Upper lobe of left lung (tissue), 6 donors: ENCODE results near the gene UCK2. TPM values are rescaled to one million over a fixed set of nuclear protein-coding genes. Genes with fewer than 3 reads are reported as not detected.

Experiments used
- ATAC-seq, 2 donors: fragments of 200-7000 bp; cut with Tn5 transposase; one replicate each; pipeline ENCODE4 v1.9.1; 2022; ENCODE audit warnings: mild to moderate bottlenecking in 2 of 2, moderate library complexity in 2 of 2; ENCODE audit not compliant: low FRiP score in 2 of 2
- DNase-seq, 2 donors: peaks; one replicate each; pipeline ENCODE4 v3.0.0-alpha.2; 2019 to 2020
- H3K27ac ChIP-seq, 4 donors: fragments of 200-600 bp; sonication (generic); one replicate each; pipeline ENCODE4 v1.5.1; 2016 to 2019
- H3K27me3 ChIP-seq, 4 donors: fragments of 200-600 bp; sonication (generic); one replicate each; pipeline ENCODE4 v1.5.1; 2017 to 2019
- H3K36me3 ChIP-seq, 4 donors: fragments of 200-600 bp; sonication (generic); one replicate each; pipeline ENCODE4 v1.5.1; 2016 to 2019
- H3K4me1 ChIP-seq, 4 donors: fragments of 200-600 bp; sonication (generic); one replicate each; pipeline ENCODE4 v1.5.1; 2018 to 2019
- H3K4me3 ChIP-seq, 4 donors: fragments of 200-600 bp; sonication (generic); one replicate each; pipeline ENCODE4 v1.5.1; 2017 to 2019; ENCODE audit warnings: mild to moderate bottlenecking in 2 of 4, moderate library complexity in 1 of 4
- H3K9me3 ChIP-seq, 4 donors: fragments of 200-600 bp; sonication (generic); one replicate each; pipeline ENCODE4 v1.5.1; 2018 to 2019
- EP300 ChIP-seq, 4 donors: sonication (generic); formaldehyde crosslinking; IDR thresholded peaks; one replicate each; pipeline ENCODE4 v1.5.1; 2017; ENCODE audit warnings: antibody characterized with exemption in 4 of 4, control low read depth in 2 of 4
- POLR2A ChIP-seq, 4 donors: fragments of 450-650 bp; IDR thresholded peaks; one replicate each; pipeline ENCODE4 v1.5.1; 2016 to 2017; ENCODE audit warnings: antibody characterized with exemption in 4 of 4, mild to moderate bottlenecking in 2 of 4
- POLR2AphosphoS5 ChIP-seq, 2 donors: sonication (generic); formaldehyde crosslinking; IDR thresholded peaks; one replicate each; pipeline ENCODE4 v1.5.1; 2017; ENCODE audit warnings: antibody characterized with exemption in 2 of 2
- WGBS, 2 donors: methylation state at CpG; one replicate each; pipeline ENCODE4 v1.1.5; 2017 to 2018; 5-methylcytosine and 5-hydroxymethylcytosine counted together
- total RNA-seq, 6 donors: library from RNA; depleted of rRNA in 4 of 6; stranded (reverse); fragments of >200 nt in 4 of 6; gene quantifications; one replicate each; pipeline versions ENCODE4 v1.1.0 to v1.2.1, GENCODE V29; 2016 to 2021
- TF ChIP-seq, protein P1 (sequence below), 6 experiments: fragments of 450-650 bp in 4 of 6; fragments of 200-600 bp in 2 of 6; sonication (generic) in 2 of 6; IDR thresholded peaks; one replicate each; pipeline ENCODE4 v1.5.1; 2016 to 2019; ENCODE audit warnings: antibody characterized with exemption in 6 of 6
- donor health status: DM: no; HTN: no; CAD: no; lungs with moderate emphysema.
- donor health status: DM: no; HTN: yes; CAD: no; lungs with severe emphysema.

UCK2 gene
- total RNA-seq, 6 donors from 2014 or later = 7.5 to 17.9 (median 9.7) TPM

DNA sequence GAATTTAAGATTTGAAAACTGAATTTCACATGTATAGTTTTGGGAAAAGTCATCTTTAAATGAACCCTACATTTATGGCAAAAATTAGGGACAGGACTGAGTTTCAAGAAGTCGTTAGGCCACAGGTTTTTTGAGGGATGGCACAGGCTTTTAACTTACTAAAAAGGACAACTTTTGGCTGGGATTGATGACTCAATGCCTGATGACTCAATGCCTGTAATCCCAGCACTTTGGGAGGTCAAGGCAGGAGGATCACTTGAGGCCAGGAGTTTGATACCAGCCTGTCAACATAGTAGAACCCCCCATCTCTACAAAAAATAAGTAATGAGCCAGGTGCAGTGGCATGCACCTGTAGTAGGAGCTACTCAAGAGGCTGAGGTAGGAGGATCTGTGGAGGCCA, 15.9 kb downstream of the UCK2 start:
- H3K9me3 ChIP-seq = no peaks in the 10 kb centered on the region
- no peaks in the 10 kb centered on the region for H3K36me3 ChIP-seq
- DNase-seq (no peak), ATAC-seq (no peak)
- no peak overlapping the region for H3K27ac ChIP-seq
- peaks cover 10 to 14% (median 12%) of the 10 kb centered on the region in 4 donors for H3K4me1 ChIP-seq
- no peaks in the 10 kb centered on the region for H3K27me3 ChIP-seq
- H3K4me3 ChIP-seq = no peak overlapping the region
- WGBS, 2 donors = 61 to 70% methylated on average over 1 of the region's 1 CpG
- TF ChIP-seq POLR2AphosphoS5 (IDR thresholded peaks at IDR 0.05) = no peak
- TF ChIP-seq, protein P1, sequence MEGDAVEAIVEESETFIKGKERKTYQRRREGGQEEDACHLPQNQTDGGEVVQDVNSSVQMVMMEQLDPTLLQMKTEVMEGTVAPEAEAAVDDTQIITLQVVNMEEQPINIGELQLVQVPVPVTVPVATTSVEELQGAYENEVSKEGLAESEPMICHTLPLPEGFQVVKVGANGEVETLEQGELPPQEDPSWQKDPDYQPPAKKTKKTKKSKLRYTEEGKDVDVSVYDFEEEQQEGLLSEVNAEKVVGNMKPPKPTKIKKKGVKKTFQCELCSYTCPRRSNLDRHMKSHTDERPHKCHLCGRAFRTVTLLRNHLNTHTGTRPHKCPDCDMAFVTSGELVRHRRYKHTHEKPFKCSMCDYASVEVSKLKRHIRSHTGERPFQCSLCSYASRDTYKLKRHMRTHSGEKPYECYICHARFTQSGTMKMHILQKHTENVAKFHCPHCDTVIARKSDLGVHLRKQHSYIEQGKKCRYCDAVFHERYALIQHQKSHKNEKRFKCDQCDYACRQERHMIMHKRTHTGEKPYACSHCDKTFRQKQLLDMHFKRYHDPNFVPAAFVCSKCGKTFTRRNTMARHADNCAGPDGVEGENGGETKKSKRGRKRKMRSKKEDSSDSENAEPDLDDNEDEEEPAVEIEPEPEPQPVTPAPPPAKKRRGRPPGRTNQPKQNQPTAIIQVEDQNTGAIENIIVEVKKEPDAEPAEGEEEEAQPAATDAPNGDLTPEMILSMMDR (IDR thresholded peaks at IDR 0.05) = no peak

DNA sequence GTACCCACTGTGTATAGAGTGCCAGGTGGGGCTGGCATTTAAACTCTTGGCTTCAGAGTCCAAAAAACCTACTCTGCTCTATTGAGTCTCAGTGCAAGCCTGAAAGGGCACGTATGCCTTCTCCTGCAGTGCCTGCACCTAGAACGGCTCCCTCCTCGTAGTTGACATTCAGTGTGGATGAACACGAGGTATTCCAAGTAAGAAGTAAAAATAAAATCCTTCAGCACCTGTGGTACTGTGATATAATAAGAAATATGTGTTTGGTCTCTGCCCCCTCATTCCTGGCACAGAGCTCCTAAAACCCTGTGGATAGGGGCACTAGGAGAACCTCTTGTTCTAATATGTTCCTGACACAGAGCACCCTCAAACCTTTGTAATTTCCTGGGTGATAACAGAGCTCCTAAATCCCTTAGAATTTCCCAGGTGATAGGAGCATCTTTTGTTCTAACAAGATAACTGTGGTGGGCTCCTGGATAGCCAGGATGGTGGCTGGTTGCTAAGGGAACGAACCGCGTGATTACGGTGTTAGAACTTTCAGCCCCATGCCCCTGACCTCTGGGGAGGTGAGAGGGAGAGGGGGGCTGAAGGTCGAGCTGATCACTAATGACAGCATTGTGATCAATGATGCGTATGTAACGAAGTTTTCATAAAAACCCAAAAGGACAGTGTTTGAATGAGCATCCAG, 16.8 kb downstream of the UCK2 start:
- DNase-seq (no peak), ATAC-seq (no peak)
- H3K9me3 ChIP-seq = no peaks in the 10 kb centered on the region
- no peaks in the 10 kb centered on the region for H3K27me3 ChIP-seq
- no peaks in the 10 kb centered on the region for H3K36me3 ChIP-seq
- H3K27ac ChIP-seq = no peak overlapping the region
- 80 to 82% methylated on average over 11 of the region's 11 CpGs for WGBS, 2 donors
- no peak for TF ChIP-seq POLR2A (IDR thresholded peaks at IDR 0.05)
- no peak for TF ChIP-seq EP300 (IDR thresholded peaks at IDR 0.05)
- no peak for TF ChIP-seq POLR2AphosphoS5 (IDR thresholded peaks at IDR 0.05)
- TF ChIP-seq, protein P1 (IDR thresholded peaks at IDR 0.05) = no peak
- H3K4me3 ChIP-seq = no peak overlapping the region
- H3K4me1 ChIP-seq = peaks cover 9 to 14% (median 11%) of the 10 kb centered on the region in 4 donors

DNA sequence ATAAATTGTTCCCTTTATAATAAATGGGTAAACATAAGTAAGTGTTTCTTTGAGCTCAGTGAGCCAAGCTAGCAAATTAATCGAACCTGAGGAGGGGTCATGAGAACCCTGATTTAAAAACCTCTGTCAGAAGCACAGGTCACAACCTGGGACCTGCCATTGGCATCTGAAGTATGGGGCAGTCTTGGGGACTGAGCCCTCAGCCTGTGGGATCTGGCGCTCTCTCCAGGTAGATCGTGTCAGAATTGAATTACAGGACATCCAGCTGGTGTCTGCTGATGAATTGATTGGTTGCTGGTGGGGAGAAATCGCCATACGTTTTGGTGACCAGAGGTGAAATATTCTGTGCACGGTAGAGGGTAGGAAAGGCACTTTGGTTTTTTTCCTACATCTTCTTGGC, 17.5 kb downstream of the UCK2 start:
- WGBS, 2 donors = 84 to 88% methylated on average over 6 of the region's 6 CpGs
- H3K27ac ChIP-seq = no peak overlapping the region
- ATAC-seq (no peak), DNase-seq (no peak)
- H3K4me3 ChIP-seq = no peak overlapping the region
- no peaks in the 10 kb centered on the region for H3K36me3 ChIP-seq
- H3K27me3 ChIP-seq = no peaks in the 10 kb centered on the region
- peaks cover 9 to 14% (median 11%) of the 10 kb centered on the region in 4 donors for H3K4me1 ChIP-seq
- no peaks in the 10 kb centered on the region for H3K9me3 ChIP-seq
- TF ChIP-seq POLR2AphosphoS5 (IDR thresholded peaks at IDR 0.05) (no peak), EP300 (IDR thresholded peaks at IDR 0.05) (no peak), POLR2A (IDR thresholded peaks at IDR 0.05) (no peak)
- TF ChIP-seq, protein P1 (IDR thresholded peaks at IDR 0.05) = no peak

DNA sequence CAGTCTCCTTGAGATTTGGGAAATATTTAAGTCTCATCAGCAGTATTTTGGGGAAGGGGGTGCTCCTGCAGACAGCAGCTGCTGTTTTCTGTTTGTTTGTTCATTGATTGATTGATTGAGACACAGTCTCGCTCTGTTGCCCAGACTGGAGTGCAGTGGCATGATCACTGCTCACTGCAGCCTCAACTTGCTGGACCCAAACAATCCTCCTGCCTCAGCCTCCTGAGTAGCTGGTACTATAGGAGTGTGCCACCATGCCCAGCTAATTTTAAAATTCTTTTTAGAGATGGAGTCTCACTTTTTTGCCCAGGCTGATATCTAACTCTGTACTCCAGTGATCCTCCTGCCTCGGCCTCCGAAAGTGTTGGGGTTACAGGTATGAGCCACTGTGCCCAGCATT, 18.2 kb downstream of the UCK2 start:
- DNase-seq (no peak), ATAC-seq (no peak)
- H3K9me3 ChIP-seq = no peaks in the 10 kb centered on the region
- TF ChIP-seq, protein P1 (IDR thresholded peaks at IDR 0.05) = no peak
- TF ChIP-seq POLR2A (IDR thresholded peaks at IDR 0.05) = no peak
- no peak for TF ChIP-seq POLR2AphosphoS5 (IDR thresholded peaks at IDR 0.05)
- no peak for TF ChIP-seq EP300 (IDR thresholded peaks at IDR 0.05)
- WGBS, 2 donors = 100% methylated on average over 3 of the region's 3 CpGs
- H3K27me3 ChIP-seq = no peaks in the 10 kb centered on the region
- H3K4me1 ChIP-seq = peaks cover 9 to 14% (median 11%) of the 10 kb centered on the region in 4 donors
- no peak overlapping the region for H3K4me3 ChIP-seq
- no peaks in the 10 kb centered on the region for H3K36me3 ChIP-seq
- no peak overlapping the region for H3K27ac ChIP-seq
